Measurements from ENCODE around the gene SLC2A10. TPM values are rescaled to one million over a fixed set of nuclear protein-coding genes. Genes with fewer than 3 reads are reported as not detected.

Gene SLC2A10
- polyA plus RNA-seq, 3 donors = not detected

DNA sequence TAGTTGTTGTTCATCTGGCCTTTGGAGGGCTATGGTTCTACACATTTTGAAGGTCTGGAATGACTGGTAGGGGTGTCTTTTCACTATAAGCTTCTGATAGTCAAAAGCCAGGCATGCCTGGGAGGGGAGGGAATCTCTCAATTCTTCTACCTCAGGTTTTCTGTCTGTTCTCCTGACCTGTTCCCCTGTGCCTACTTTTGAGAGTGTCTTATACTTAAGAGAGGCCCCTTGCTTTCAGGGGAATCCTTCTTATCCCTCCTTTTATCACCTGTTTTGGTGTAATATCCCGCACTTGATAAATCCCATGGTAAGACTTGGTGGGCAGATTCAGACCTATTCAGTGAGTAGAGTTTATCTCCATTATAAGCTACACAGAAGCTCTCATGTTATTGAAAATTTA, 47.8 kb upstream of the SLC2A10 start:
- no peaks in the 10 kb centered on the region for H3K9me3 ChIP-seq (replicated peaks in 1 of 2; ENCODE audit: control insufficient read depth in 1 of 2, insufficient read depth in 1 of 2, low read length in 2 of 2)
- H3K4me2 ChIP-seq (replicated peaks; ENCODE audit: extremely low read depth, low read length, poor library complexity, severe bottlenecking) = no peak overlapping the region

DNA sequence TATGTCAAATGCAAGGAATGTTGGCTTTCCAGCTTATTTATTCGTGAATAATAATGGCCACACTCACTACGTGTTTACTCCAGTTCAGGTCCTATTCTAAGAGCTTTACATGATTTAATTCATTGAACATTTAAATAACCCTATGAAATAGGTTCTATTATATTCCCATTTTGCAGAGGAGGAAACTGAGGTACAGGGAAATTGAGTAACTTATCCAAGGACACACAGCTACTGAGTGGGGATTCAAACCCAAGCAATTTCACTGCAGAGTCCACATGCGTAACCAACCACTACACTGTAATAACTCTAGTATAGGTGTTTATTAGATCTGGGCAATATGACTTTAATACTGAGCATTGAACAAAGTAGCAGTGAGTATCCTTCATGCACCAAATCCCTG, 45.9 kb upstream of the SLC2A10 start:
- no peak overlapping the region for H3K27ac Mint-ChIP-seq
- WGBS (ENCODE audit: insufficient coverage) = no CpG with 5 or more reads among the region's 3 CpGs
- Histone ChIP-seq H3K4me2 (replicated peaks; ENCODE audit: extremely low read depth, low read length, poor library complexity, severe bottlenecking) (no peak overlapping the region), H3K9me3 (replicated peaks in 1 of 2; ENCODE audit: control insufficient read depth in 1 of 2, insufficient read depth in 1 of 2, low read length in 2 of 2) (no peaks in the 10 kb centered on the region), H3K9ac (ENCODE audit: insufficient read depth, low read length, poor library complexity, severe bottlenecking) (no peak overlapping the region), H4K20me1 (ENCODE audit: insufficient read depth, low read length) (no peaks in the 10 kb centered on the region), H3K36me3 (replicated peaks in 1 of 2; ENCODE audit: control insufficient read depth in 1 of 2, insufficient read depth in 2 of 2, low read length in 2 of 2) (no peaks in the 10 kb centered on the region), H3K27me3 (ENCODE audit: control insufficient read depth in 2 of 2, insufficient read depth in 2 of 2, low read length in 2 of 2) (no peaks in the 10 kb centered on the region), H3K4me3 (replicated peaks in 1 of 3; ENCODE audit: low read depth in 2 of 3, low read length in 3 of 3) (no peak overlapping the region), H3K27ac (ENCODE audit: low read depth in 1 of 2, low read length in 2 of 2) (no peak overlapping the region), H3K4me1 (ENCODE audit: control insufficient read depth in 1 of 2, insufficient read depth in 2 of 2, low read length in 2 of 2) (no peaks in the 10 kb centered on the region), H2AFZ (ENCODE audit: insufficient read depth, low read depth, low read length, poor library complexity, severe bottlenecking) (no peak overlapping the region), H3K79me2 (ENCODE audit: insufficient read depth, low read length) (no peaks in the 10 kb centered on the region)
- no peak overlapping the region for H3K4me3 Mint-ChIP-seq
- no peak for DNase-seq
- intact Hi-C loops (cut with micrococcal nuclease) = no loop called here
- H3K27me3 Mint-ChIP-seq (ENCODE audit: low read depth in 3 of 3) = peaks cover 6 to 9% (median 7%) of the 10 kb centered on the region in 3 donors
- TF ChIP-seq, protein P1, sequence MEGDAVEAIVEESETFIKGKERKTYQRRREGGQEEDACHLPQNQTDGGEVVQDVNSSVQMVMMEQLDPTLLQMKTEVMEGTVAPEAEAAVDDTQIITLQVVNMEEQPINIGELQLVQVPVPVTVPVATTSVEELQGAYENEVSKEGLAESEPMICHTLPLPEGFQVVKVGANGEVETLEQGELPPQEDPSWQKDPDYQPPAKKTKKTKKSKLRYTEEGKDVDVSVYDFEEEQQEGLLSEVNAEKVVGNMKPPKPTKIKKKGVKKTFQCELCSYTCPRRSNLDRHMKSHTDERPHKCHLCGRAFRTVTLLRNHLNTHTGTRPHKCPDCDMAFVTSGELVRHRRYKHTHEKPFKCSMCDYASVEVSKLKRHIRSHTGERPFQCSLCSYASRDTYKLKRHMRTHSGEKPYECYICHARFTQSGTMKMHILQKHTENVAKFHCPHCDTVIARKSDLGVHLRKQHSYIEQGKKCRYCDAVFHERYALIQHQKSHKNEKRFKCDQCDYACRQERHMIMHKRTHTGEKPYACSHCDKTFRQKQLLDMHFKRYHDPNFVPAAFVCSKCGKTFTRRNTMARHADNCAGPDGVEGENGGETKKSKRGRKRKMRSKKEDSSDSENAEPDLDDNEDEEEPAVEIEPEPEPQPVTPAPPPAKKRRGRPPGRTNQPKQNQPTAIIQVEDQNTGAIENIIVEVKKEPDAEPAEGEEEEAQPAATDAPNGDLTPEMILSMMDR (IDR thresholded peaks at IDR 0.05) = no peak
- no peaks in the 10 kb centered on the region for H3K36me3 Mint-ChIP-seq
- H3K4me1 Mint-ChIP-seq = no peaks in the 10 kb centered on the region
- peaks cover 0 to 2% (median 0%) of the 10 kb centered on the region in 7 donors for H3K9me3 Mint-ChIP-seq

More for the DNA sequence above, 47.8 kb upstream of the SLC2A10 start:
- H2AFZ ChIP-seq (ENCODE audit: insufficient read depth, low read depth, low read length, poor library complexity, severe bottlenecking) = no peak overlapping the region
- TF ChIP-seq, protein P1 (IDR thresholded peaks at IDR 0.05) = no peak
- no peak for DNase-seq
- Mint-ChIP-seq H3K4me3 (no peak overlapping the region), H3K27me3 (ENCODE audit: low read depth in 3 of 3) (peaks cover 6 to 12% (median 7%) of the 10 kb centered on the region in 3 donors), H3K4me1 (no peaks in the 10 kb centered on the region), H3K27ac (no peak overlapping the region), H3K36me3 (no peaks in the 10 kb centered on the region), H3K9me3 (peaks cover 0 to 3% (median 0%) of the 10 kb centered on the region in 7 donors)
- no peaks in the 10 kb centered on the region for H3K27me3 ChIP-seq (ENCODE audit: control insufficient read depth in 2 of 2, insufficient read depth in 2 of 2, low read length in 2 of 2)
- no peaks in the 10 kb centered on the region for H3K79me2 ChIP-seq (ENCODE audit: insufficient read depth, low read length)
- no peak overlapping the region for H3K27ac ChIP-seq (ENCODE audit: low read depth in 1 of 2, low read length in 2 of 2)
- intact Hi-C loops (cut with micrococcal nuclease) = no loop called here
- H3K36me3 ChIP-seq (replicated peaks in 1 of 2; ENCODE audit: control insufficient read depth in 1 of 2, insufficient read depth in 2 of 2, low read length in 2 of 2) = no peaks in the 10 kb centered on the region
- H3K4me3 ChIP-seq (replicated peaks in 1 of 3; ENCODE audit: low read depth in 2 of 3, low read length in 3 of 3) = no peak overlapping the region
- no CpG with 5 or more reads among the region's 1 CpG for WGBS (ENCODE audit: insufficient coverage)
- no peaks in the 10 kb centered on the region for H3K4me1 ChIP-seq (ENCODE audit: control insufficient read depth in 1 of 2, insufficient read depth in 2 of 2, low read length in 2 of 2)
- no peaks in the 10 kb centered on the region for H4K20me1 ChIP-seq (ENCODE audit: insufficient read depth, low read length)
- no peak overlapping the region for H3K9ac ChIP-seq (ENCODE audit: insufficient read depth, low read length, poor library complexity, severe bottlenecking)

All from CD14-positive monocyte (primary cell).